ENCODE data around the gene VHLL. TPM values are rescaled to one million over a fixed set of nuclear protein-coding genes. Genes with fewer than 3 reads are reported as not detected.
A peak's percentile ranks its signal among the peaks of the same experiment; 100 is the strongest.

The VHLL gene
- total and polyA plus RNA-seq, 2 donors (not counting 1 experiment from before 2014, with no cell fraction given): not detected

GRCh38 chr1:156344409-156344808 is 45.3 kb upstream of the VHLL start:
- peaks cover 9% of the 10 kb centered on the region for H3K27me3 ChIP-seq (ENCODE audit: control insufficient read depth, insufficient read depth, low read length)
- no peak for TF ChIP-seq EZH2 (IDR thresholded peaks at IDR 0.05; ENCODE audit: low read length, missing control alignments)
- TF ChIP-seq CTCF (conservative IDR thresholded peaks at IDR 0.05 in 1 of 2, IDR thresholded peaks at IDR 0.05 in 1 of 2; ENCODE audit: low read depth in 1 of 2, low read length in 2 of 2): no peak
- no peak overlapping the region for H2AFZ ChIP-seq (ENCODE audit: low read length)
- H3K4me2 ChIP-seq (ENCODE audit: extremely low read depth, insufficient read depth, low read length): no peak overlapping the region
- H3K79me2 ChIP-seq (ENCODE audit: control insufficient read depth, insufficient read depth, low read length): no peaks in the 10 kb centered on the region
- no peaks in the 10 kb centered on the region for H4K20me1 ChIP-seq (ENCODE audit: control insufficient read depth, extremely low read depth, insufficient read depth, low read length)
- H3K9me3 ChIP-seq (ENCODE audit: control insufficient read depth, insufficient read depth, low read depth, low read length): no peaks in the 10 kb centered on the region
- H3K4me1 ChIP-seq (ENCODE audit: control insufficient read depth, extremely low read depth, insufficient read depth, low read length): peaks cover 3% of the 10 kb centered on the region
- H3K27ac ChIP-seq (ENCODE audit: insufficient read depth, low read length): no peak overlapping the region
- DNase-seq (ENCODE audit: low read depth in 2 of 2): no peak
- no peaks in the 10 kb centered on the region for H3K36me3 ChIP-seq (ENCODE audit: control insufficient read depth, insufficient read depth, low read length)
- no peak overlapping the region for H3K4me3 ChIP-seq (replicated peaks in 1 of 4; ENCODE audit: control extremely low read depth in 1 of 4, insufficient read depth in 1 of 4, low read depth in 3 of 4, low read length in 4 of 4)
- H3K9ac ChIP-seq (ENCODE audit: insufficient read depth, low read length): no peak overlapping the region

DNA sequence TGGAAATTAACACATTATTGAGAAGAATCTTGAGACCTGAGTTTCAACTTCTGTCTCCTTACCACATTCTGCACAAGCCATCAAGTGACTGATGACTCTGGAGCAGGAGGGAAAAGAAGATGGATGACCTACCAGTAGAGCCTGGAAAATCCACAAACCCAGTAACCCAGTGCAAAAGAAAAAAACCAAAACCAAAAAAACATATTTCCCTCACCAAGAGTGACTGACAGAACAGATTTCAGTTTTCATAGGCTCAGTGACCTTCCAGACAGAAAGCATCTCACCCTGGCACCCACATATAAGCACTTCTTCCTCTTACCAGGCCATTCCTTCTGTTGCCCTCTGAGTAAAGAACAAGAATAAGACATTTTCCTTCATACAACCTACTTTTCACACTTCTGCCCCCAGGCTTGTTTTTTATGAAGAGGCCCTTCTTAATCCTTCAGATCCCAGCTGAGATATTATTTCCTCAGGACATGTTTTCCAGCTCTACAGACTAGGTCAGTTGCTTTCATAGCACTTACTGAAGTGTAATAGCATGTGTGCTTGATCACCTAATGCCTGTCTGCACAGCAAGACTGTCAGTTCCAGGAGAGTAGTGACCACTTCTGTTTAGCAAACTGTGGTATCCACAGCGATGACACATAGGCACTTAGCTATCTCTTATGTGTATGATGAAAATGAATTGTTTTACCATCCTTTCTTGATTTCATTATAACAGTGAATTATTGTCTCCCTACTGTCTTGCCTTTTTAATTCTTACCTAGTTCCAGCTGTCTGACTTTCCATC is 43.3 kb upstream of the VHLL start:
- Histone ChIP-seq H4K20me1 (ENCODE audit: control insufficient read depth, extremely low read depth, insufficient read depth, low read length) (no peaks in the 10 kb centered on the region), H3K9ac (ENCODE audit: insufficient read depth, low read length) (no peak overlapping the region), H3K27ac (ENCODE audit: insufficient read depth, low read length) (no peak overlapping the region), H3K36me3 (ENCODE audit: control insufficient read depth, insufficient read depth, low read length) (no peaks in the 10 kb centered on the region), H3K4me2 (ENCODE audit: extremely low read depth, insufficient read depth, low read length) (no peak overlapping the region), H3K27me3 (ENCODE audit: control insufficient read depth, insufficient read depth, low read length) (peaks cover 5% of the 10 kb centered on the region), H3K9me3 (ENCODE audit: control insufficient read depth, insufficient read depth, low read depth, low read length) (no peaks in the 10 kb centered on the region), H3K79me2 (ENCODE audit: control insufficient read depth, insufficient read depth, low read length) (peaks cover 7% of the 10 kb centered on the region), H3K4me1 (ENCODE audit: control insufficient read depth, extremely low read depth, insufficient read depth, low read length) (peaks cover 3% of the 10 kb centered on the region), H3K4me3 (replicated peaks in 1 of 4; ENCODE audit: control extremely low read depth in 1 of 4, insufficient read depth in 1 of 4, low read depth in 3 of 4, low read length in 4 of 4) (no peak overlapping the region), H2AFZ (ENCODE audit: low read length) (no peak overlapping the region)
- no peak for DNase-seq (ENCODE audit: low read depth in 2 of 2)
- TF ChIP-seq CTCF (conservative IDR thresholded peaks at IDR 0.05 in 1 of 2, IDR thresholded peaks at IDR 0.05 in 1 of 2; ENCODE audit: low read depth in 1 of 2, low read length in 2 of 2): no peak
- TF ChIP-seq EZH2 (IDR thresholded peaks at IDR 0.05; ENCODE audit: low read length, missing control alignments): no peak

DNA sequence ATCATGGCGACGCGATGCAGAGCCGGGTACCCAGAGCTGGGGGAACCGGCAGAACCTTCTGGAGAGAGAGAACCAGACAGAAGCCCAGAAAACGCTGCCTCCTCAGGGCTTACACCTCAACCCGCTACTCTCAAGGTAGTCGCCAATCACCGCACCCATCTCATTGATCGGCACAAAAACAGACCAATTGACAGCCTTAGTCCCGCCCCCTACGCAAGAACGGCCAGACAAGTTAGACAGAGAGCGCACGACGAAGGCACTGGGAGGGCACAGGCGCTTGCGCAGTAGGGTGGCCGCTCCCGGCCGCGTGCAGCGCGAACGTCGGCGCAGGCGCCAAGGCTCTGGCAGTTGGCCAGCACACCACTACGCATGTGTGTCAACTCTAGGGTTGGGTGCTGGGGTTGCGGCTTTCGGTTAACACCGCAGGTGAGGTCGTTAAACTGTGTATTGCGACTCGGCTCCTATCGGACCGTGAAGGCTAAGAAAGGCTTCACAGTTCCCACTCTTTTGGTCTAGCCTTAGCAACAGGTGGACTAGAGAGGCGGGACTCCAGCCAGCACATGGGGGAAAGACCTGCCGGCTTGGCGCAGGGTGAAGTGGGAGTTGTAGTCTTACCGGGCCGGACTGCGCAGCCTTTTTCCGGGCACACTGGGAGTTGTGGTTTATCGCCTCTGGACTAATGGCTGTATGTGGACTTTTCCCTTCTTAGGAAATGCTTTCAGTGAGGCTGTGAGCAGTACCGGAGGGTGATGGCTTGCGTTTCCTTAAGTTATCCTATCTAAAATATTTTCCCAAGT is 39.3 kb upstream of the VHLL start, which contains the start of the genes CCT3 and TSACC:
TSS of gene CCT3 (minus strand) at position 113 of the 797 bp plus-strand sequence. CDS start at position 5, 108 bp downstream.
TSS of gene TSACC (plus strand) at position 347 of the 797 bp plus-strand sequence. CDS start 1,232 bp downstream, outside the sequence.
- TF ChIP-seq EZH2 (IDR thresholded peaks at IDR 0.05; ENCODE audit: low read length, missing control alignments): no peak
- no peak for TF ChIP-seq CTCF (conservative IDR thresholded peaks at IDR 0.05 in 1 of 2, IDR thresholded peaks at IDR 0.05 in 1 of 2; ENCODE audit: low read depth in 1 of 2, low read length in 2 of 2)
- Histone ChIP-seq H3K4me2 (ENCODE audit: extremely low read depth, insufficient read depth, low read length) (peak within 1 kb of the TSS; percentile 70), H3K4me1 (ENCODE audit: control insufficient read depth, extremely low read depth, insufficient read depth, low read length) (no peaks in the 10 kb centered on the region), H2AFZ (ENCODE audit: low read length) (peak within 1 kb of the TSS; percentile 95), H3K27ac (ENCODE audit: insufficient read depth, low read length) (peak within 1 kb of the TSS; percentile 82), H3K79me2 (ENCODE audit: control insufficient read depth, insufficient read depth, low read length) (peaks cover 36% of the 10 kb centered on the region), H3K9ac (ENCODE audit: insufficient read depth, low read length) (peak within 1 kb of the TSS; percentile 43), H3K4me3 (replicated peaks in 1 of 4; ENCODE audit: control extremely low read depth in 1 of 4, insufficient read depth in 1 of 4, low read depth in 3 of 4, low read length in 4 of 4) (peak within 1 kb of the TSS; percentile 75 to 97 (median 94)), H3K9me3 (ENCODE audit: control insufficient read depth, insufficient read depth, low read depth, low read length) (no peaks in the 10 kb centered on the region), H3K36me3 (ENCODE audit: control insufficient read depth, insufficient read depth, low read length) (peaks cover 9% of the 10 kb centered on the region), H4K20me1 (ENCODE audit: control insufficient read depth, extremely low read depth, insufficient read depth, low read length) (no peaks in the 10 kb centered on the region), H3K27me3 (ENCODE audit: control insufficient read depth, insufficient read depth, low read length) (no peaks in the 10 kb centered on the region)
- peak; percentile 100 for DNase-seq (ENCODE audit: low read depth in 2 of 2)
